ENCODE results near the gene ZSWIM6. TPM values are rescaled to one million over a fixed set of nuclear protein-coding genes. Genes with fewer than 3 reads are reported as not detected.

ZSWIM6 gene
- polyA plus RNA-seq, 3 donors: 1.7 to 33.5 (median 2.7) TPM

DNA sequence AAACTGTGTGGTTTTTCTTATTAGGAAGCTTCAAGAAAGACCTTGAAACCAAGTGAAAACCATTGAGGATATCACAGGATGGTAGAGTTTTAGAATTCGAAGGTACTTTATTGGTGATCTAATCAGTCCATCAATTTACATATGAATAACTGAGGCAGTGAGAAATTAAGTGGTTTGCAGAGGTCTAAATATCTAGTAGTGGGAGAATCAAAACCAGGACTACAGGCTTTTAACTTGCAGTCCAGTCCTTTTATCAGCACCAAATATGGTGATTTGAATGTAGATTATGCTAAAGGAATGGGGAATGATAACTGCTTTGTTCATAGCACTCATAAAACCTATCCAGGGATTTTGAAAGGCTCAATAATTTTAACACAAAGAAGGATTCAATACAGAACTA is 85.8 kb downstream of the ZSWIM6 start:
- DNase-seq: no peak
- WGBS (ENCODE audit: insufficient coverage): no CpG with 5 or more reads among the region's 1 CpG
- no peak overlapping the region for H3K27ac ChIP-seq (ENCODE audit: low read depth in 1 of 2, low read length in 2 of 2)
- no peaks in the 10 kb centered on the region for H3K27me3 Mint-ChIP-seq (ENCODE audit: low read depth in 3 of 3)
- peaks cover 93% of the 10 kb centered on the region for H3K79me2 ChIP-seq (ENCODE audit: insufficient read depth, low read length)
- no peak overlapping the region for H3K4me3 Mint-ChIP-seq
- H3K27ac Mint-ChIP-seq: no peak overlapping the region
- H3K9me3 Mint-ChIP-seq: peaks cover 0 to 3% (median 0%) of the 10 kb centered on the region in 7 donors
- peaks cover 8 to 14% of the 10 kb centered on the region in 2 donors for H3K4me1 ChIP-seq (ENCODE audit: control insufficient read depth in 1 of 2, insufficient read depth in 2 of 2, low read length in 2 of 2)
- H3K4me1 Mint-ChIP-seq: peaks cover 33% of the 10 kb centered on the region
- H3K4me2 ChIP-seq (replicated peaks; ENCODE audit: extremely low read depth, low read length, poor library complexity, severe bottlenecking): no peak overlapping the region
- intact Hi-C loops (cut with micrococcal nuclease): no loop called here
- H3K9me3 ChIP-seq (replicated peaks in 1 of 2; ENCODE audit: control insufficient read depth in 1 of 2, insufficient read depth in 1 of 2, low read length in 2 of 2): peaks cover 0 to 3% of the 10 kb centered on the region in 2 donors
- H3K27me3 ChIP-seq (ENCODE audit: control insufficient read depth in 2 of 2, insufficient read depth in 2 of 2, low read length in 2 of 2): no peaks in the 10 kb centered on the region
- H4K20me1 ChIP-seq (ENCODE audit: insufficient read depth, low read length): peaks cover 94% of the 10 kb centered on the region
- no peak overlapping the region for H3K4me3 ChIP-seq (replicated peaks in 1 of 3; ENCODE audit: low read depth in 2 of 3, low read length in 3 of 3)
- no peaks in the 10 kb centered on the region for H3K36me3 ChIP-seq (replicated peaks in 1 of 2; ENCODE audit: control insufficient read depth in 1 of 2, insufficient read depth in 2 of 2, low read length in 2 of 2)
- no peak overlapping the region for H3K9ac ChIP-seq (ENCODE audit: insufficient read depth, low read length, poor library complexity, severe bottlenecking)
- H3K36me3 Mint-ChIP-seq: peaks cover 3 to 4% of the 10 kb centered on the region in 2 donors
- H2AFZ ChIP-seq (ENCODE audit: insufficient read depth, low read depth, low read length, poor library complexity, severe bottlenecking): no peak overlapping the region
- TF ChIP-seq, protein P1, sequence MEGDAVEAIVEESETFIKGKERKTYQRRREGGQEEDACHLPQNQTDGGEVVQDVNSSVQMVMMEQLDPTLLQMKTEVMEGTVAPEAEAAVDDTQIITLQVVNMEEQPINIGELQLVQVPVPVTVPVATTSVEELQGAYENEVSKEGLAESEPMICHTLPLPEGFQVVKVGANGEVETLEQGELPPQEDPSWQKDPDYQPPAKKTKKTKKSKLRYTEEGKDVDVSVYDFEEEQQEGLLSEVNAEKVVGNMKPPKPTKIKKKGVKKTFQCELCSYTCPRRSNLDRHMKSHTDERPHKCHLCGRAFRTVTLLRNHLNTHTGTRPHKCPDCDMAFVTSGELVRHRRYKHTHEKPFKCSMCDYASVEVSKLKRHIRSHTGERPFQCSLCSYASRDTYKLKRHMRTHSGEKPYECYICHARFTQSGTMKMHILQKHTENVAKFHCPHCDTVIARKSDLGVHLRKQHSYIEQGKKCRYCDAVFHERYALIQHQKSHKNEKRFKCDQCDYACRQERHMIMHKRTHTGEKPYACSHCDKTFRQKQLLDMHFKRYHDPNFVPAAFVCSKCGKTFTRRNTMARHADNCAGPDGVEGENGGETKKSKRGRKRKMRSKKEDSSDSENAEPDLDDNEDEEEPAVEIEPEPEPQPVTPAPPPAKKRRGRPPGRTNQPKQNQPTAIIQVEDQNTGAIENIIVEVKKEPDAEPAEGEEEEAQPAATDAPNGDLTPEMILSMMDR (IDR thresholded peaks at IDR 0.05): no peak

DNA sequence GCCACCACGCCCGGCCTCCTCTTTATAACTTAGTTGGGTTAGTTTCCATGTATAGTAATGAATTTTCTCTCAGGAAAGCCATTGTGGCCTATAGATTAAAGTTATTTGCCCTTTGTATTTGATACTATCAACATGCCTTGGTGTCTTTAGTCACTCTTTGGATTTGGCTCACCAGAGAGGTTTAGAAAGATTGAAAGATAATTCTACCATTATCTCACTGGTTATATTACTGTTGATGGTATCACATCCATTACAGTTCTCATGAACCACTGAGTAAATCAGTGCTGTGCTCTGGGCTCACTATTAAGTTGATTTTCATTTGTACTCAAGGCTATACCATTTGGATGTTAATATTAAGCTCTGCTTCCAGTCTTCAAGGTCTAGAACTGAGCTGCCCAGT is 87.0 kb downstream of the ZSWIM6 start:
- H3K4me3 ChIP-seq (replicated peaks in 1 of 3; ENCODE audit: low read depth in 2 of 3, low read length in 3 of 3): no peak overlapping the region
- no peak overlapping the region for H3K4me2 ChIP-seq (replicated peaks; ENCODE audit: extremely low read depth, low read length, poor library complexity, severe bottlenecking)
- H3K4me3 Mint-ChIP-seq: no peak overlapping the region
- TF ChIP-seq, protein P1 (IDR thresholded peaks at IDR 0.05): no peak
- H3K27me3 Mint-ChIP-seq (ENCODE audit: low read depth in 3 of 3): no peaks in the 10 kb centered on the region
- H3K36me3 Mint-ChIP-seq: peaks cover 4 to 6% of the 10 kb centered on the region in 2 donors
- intact Hi-C loops (cut with micrococcal nuclease): no loop called here
- WGBS (ENCODE audit: insufficient coverage): no CpG with 5 or more reads among the region's 2 CpGs
- peaks cover 0 to 3% (median 0%) of the 10 kb centered on the region in 7 donors for H3K9me3 Mint-ChIP-seq
- H4K20me1 ChIP-seq (ENCODE audit: insufficient read depth, low read length): peaks cover 100% of the 10 kb centered on the region
- H2AFZ ChIP-seq (ENCODE audit: insufficient read depth, low read depth, low read length, poor library complexity, severe bottlenecking): no peak overlapping the region
- no peak overlapping the region for H3K27ac ChIP-seq (ENCODE audit: low read depth in 1 of 2, low read length in 2 of 2)
- peaks cover 0 to 3% of the 10 kb centered on the region in 2 donors for H3K9me3 ChIP-seq (replicated peaks in 1 of 2; ENCODE audit: control insufficient read depth in 1 of 2, insufficient read depth in 1 of 2, low read length in 2 of 2)
- H3K9ac ChIP-seq (ENCODE audit: insufficient read depth, low read length, poor library complexity, severe bottlenecking): no peak overlapping the region
- H3K4me1 Mint-ChIP-seq: peaks cover 39% of the 10 kb centered on the region
- peaks cover 100% of the 10 kb centered on the region for H3K79me2 ChIP-seq (ENCODE audit: insufficient read depth, low read length)
- H3K4me1 ChIP-seq (ENCODE audit: control insufficient read depth in 1 of 2, insufficient read depth in 2 of 2, low read length in 2 of 2): peaks cover 9 to 13% of the 10 kb centered on the region in 2 donors
- no peak for DNase-seq
- no peaks in the 10 kb centered on the region for H3K36me3 ChIP-seq (replicated peaks in 1 of 2; ENCODE audit: control insufficient read depth in 1 of 2, insufficient read depth in 2 of 2, low read length in 2 of 2)
- no peaks in the 10 kb centered on the region for H3K27me3 ChIP-seq (ENCODE audit: control insufficient read depth in 2 of 2, insufficient read depth in 2 of 2, low read length in 2 of 2)
- no peak overlapping the region for H3K27ac Mint-ChIP-seq
